GM18520 (cell line): ENCODE results near the gene ADH1C.
"Not testable (repeated sequence)": the region's sequence is repeated elsewhere in the genome, so short reads cannot be mapped to it uniquely, and the experiment has no call there.

ENCODE experiments used
- ATAC-seq: cut with Tn5 transposase; IDR thresholded peaks from one replicate; pipeline ENCODE4 v1.9.1; 2021; ENCODE audit not compliant: unreplicated experiment

The ADH1C gene

DNA sequence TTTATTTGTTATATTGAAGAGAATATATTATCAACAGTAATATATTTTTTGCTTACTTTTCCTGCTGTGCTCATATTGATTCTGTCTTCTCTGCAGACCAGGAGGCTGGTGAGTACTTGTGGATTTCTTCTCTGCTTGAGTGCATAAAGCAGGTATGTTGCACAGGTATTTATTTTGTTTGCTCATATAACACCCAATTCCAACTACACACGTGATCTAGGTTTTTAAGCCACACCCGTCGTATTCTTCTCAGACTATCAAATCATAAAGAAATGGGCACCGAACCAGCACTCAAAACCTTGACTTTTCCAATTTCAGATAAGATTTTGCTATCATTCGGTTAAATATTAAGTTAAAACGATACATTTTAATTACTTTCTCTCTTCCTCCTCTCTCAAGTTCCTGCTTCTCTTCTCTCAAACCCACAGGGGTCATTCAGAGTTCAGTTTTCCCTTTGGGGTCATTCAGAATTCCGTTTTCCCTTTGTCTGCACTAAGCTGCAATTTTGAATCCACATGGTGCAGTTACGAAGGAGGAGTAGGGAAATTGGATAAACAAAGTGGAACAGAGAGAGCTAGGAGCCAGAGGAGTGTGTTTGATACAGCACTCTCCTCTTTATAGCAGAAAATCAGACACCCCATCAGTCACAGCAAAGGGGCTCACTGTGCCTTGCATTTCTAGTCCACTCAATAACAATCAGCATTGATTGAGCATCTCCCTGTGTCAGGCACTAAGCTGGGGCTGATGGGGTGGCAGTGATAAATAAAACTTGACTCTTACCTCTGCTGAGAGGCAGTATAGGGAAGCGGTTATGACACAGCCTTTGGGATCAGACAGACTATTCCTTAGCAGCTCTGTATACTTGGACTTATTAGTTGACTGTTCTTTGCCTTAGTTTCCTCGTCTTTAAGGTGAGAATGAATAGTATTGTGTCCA lies at the start of gene ADH1C:
ADH1C (minus strand) TSS at position 145 of the 936 bp plus-strand sequence; CDS start at position 74, 71 bp downstream.
- ATAC-seq: no peak

DNA sequence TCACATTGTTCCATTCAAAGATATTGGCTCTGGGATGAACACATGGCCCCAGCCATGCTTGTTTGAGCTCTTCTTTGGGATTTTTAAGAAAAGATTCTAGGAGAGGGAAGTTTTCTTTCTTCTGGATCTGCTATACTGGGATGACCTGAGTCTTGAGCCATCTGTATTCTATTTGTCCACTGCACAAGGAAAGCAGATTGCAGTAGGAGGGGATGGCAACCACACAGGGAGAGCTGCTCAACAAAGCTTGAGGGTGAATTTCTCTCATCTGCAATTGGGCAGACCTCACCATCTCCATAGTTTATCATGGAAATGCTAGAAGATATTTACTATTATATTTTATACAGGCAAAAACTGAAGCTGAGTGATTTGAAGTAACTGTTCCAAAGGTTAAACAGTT lies 48.3 kb upstream of the ADH1C start:
- ATAC-seq: no peak

DNA sequence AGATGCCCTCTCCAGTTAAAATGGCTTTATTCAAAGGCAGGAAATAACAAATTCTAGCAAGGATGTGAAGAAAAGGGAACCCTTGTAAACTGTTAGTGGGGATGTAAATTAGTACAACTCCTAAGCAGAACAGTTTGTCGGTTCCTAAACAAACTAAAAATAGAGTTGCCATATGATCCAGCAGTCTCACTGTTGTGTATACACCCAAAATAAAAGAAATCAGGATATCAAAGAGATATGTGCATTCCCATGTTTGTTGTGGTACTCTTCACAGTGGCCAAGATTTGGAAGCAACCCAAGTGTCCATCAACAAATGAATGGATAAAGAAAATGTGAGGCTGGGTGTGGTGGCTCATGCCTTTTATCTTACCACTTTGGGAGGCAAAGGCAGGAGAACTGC lies 46.5 kb upstream of the ADH1C start:
- no peak for ATAC-seq

DNA sequence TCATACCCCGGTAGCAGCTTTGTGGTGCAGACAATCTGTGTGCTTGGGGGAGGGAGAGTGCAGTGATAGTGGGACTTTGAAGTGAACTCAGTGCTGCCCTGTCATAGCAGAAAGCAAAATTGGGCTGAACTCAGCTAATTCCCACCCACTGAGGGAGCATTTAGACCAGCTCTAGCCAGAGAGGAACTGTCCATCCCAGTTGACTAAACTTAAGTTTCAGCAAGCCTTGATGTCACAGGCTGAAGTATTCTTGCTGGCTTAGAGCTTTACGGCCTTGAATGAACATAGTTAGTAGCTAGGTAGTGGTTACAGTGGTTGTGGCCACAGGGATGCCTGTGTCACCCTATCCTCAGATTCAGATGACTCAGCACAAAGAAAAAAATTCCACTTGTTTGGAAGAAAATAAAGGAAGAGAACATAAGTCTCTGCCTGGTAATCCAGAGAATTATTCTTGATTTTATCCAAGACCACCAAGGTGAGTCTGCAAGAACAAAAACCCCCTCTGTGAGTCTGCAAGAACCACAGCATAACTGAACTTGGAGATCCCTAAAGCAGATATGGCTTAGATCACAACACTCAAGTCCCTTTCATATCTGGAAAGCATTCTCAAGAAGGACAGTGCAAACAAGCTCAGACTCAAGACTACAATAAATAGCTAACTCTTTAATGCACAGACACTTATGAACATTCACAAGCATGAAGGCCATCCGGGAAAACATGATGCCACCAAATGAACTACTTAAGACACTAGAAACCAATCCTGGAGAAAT lies 43.2 kb upstream of the ADH1C start:
- no peak for ATAC-seq

DNA sequence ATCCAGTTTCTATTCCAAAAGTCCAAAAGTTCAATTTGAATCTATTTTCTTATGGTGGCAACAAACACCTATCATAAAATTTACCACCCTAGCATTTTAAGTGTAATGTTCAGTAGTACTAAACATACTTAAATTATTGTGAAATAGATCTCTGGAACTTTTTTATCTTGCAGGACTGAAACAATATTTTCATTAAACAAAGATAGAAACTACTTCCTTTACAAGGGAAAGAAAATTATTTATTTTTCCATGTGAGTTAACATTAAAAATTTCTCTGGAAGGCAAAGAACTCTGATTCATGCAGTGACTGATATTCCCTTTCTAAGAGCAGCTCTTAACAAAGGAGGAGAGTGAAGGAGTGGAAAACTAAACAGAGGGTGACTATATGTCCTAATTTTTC lies 42.4 kb upstream of the ADH1C start:
- no peak for ATAC-seq

DNA sequence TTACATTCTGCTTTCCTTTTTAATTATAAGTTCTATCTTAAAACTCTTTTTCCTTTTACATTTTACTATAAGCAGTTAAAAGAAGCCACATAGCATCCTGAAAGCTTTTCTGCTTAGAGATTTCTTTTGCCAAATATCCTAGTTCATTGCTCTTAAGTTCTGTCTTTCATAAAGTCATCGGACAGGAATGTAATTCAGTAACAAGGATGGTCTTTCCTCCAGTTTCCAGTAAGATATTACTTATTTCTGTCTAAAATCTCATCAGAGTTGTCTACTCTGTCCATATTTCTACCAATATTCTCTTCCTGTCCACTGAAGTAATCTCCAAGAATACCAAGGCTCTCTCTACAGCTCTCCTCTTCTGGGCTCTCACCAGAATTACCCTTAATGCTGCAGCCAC lies 37.5 kb upstream of the ADH1C start:
- ATAC-seq: no peak

DNA sequence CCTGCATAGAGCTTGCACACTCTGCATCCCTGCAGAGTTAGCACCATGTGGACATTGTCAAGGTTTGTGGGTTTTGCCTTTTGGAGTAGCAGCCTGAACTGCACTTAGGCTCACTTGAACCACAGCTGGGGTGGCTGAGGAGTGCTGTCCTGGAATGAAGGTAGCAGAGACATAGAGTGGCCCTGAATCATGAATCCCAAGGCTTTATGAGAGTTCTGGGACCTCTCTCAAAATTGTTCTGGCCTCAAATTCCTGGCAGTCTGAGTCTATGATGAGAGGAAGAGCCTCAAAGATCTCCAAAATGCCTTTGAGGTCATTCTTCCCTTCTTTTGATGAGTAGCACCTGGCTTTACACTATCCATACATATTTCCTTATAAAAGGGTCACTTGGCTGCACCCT lies 37.1 kb upstream of the ADH1C start:
- ATAC-seq: no peak

DNA sequence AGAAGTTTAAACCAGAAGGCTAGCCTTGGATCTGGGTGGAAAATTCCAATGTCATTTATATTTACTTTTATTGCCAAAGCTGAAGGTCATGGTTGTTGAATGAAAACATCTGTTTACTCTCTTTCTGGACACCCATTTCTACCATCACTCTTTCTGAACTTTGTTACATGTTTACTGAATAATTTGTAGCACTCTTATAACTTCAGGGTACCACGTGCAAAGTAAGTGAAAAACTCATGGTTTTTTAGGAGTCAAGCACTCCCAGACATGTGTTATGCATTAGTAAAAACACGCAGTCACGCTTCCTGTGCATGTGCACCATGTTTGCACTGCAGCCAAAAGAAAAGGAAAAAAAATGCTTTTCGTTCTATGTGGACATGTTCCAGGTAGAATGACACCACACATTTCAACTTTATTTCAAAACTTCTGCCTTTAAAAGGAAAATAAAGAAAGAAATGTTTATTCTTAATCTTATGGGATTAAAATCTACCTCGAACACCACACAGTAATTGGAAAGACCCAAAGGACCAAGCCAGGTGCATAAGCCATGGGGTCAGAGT lies 31.4 kb upstream of the ADH1C start:
- ATAC-seq: no peak

DNA sequence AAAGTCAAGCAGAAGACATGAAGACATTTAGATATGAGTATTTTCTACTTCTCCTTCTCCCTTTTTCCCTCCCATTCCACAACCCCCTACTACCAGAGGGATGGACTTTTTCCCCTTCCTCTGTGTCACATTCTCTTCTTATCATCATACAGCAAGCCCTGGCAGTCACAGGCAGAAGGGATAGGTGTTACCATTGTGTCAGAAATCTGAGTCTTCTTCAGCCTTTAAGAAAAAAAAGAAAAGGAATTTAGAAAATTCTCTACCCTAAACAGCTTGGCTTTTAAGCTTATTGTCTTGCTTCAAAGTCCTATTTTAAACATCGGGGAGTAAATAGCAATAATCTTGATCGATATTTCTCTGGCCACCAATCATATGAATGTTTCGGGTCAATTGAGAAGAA lies 30.9 kb upstream of the ADH1C start:
- ATAC-seq: no peak

DNA sequence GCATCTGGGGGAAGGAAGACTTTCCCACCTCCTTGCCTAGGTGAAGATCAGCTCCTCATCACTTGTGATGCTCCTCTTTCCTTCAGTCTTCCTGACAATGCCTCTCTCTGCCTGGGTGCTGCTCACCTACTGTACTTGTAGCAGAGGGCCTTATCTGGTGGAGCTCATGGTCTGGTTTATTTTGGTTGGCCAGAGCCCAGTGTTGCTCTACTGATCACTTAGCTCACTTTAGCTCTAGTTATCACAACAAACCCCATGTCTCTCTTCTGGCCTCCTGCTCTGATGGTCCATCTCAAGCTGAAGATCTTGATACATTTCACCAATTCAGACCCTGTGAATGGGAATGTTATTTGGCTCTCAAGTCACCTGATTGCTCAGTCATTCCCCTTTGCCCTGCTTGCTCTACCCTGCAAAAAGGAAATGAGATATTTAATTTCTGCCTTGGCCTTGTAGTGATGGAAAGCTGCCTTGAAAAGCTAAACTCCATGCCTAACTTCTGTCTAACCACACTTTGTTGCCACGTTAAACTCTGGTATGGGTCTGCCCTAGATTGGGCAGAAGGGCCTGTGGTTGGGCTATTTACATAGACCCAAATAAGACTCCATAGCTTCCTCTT lies 30.3 kb upstream of the ADH1C start:
- no peak for ATAC-seq

DNA sequence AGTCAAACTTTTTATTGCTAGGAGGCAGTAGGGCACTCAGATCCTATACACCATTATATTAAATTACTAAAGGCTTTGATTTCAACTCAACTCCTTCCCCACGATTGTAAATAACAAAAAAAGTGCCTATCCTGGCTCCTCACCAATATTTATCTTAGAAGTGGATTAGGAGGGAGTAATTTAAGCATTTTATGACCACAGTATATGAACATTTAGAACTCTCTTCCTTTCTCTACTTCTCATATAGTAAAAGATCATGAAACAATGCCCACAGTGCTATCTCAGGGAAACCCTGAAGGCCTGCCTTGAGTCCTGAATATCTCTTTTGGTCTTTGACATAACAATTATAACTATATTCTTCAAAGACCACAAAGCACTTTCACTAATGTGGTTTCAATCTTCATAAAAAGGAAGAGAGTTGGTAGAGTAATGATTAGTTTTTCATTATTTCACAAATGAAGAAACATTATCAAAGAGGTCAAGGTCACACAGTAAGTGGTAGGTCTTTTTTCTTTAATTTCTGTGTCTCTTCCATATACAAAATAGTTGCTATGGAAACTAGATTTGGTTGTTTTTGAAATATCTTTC lies 29.1 kb upstream of the ADH1C start:
- no peak for ATAC-seq

DNA sequence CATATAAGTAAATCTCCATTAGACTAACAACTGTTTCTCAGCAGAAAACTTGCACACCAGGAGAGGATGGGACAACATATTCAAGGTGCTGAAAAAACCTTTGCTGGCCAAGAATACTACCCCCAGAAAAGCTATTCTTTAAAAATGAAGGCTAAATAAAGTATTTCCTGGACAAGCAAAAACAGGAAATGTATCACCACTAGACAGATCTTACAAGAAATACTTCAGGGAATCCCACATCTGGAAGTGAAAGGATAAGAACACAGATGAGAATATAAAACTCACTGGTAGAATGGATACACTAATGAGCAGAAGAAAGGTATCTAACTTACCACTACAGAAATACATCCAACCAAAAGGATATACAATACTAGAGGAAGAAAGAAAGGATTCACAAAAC lies 27.0 kb upstream of the ADH1C start:
- no peak for ATAC-seq

DNA sequence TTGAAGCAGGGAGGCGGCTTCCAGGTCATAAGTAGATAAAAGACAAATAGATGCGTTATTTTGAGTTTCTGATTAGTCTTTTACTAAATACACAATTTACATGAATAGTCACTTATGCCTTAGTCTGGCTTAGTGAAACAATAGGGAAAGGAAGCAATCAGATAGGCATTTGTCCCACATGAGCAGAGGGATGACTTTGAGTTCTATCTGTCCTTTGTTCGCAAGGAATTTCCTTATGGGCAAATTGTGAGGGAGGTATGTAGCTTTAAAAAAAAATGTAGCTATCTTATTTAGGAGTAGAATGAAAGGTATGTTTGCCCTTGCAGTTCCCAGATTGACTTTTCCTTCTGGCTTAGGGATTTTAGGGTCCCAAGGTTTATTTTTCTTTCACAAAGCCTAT lies 26.3 kb upstream of the ADH1C start:
- no peak for ATAC-seq

DNA sequence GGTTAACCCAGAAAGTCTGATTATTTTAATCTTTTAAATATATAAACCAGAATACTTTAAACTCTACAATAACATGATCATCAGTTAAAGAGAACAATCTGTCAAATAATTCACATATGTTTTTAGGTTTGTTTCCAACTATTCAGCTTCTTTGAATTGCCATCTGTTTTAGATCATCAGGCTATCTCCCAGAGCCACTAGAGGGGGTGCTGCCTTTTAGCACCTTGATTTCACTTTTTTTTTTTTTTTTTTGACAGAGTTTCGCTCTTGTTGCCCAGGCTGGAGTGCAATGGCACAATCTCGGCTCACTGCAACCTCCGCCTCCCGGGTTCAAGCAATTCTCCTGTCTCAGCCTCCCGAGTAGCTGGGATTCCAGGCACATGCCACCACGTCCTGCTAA lies 24.8 kb upstream of the ADH1C start:
- not testable (repeated sequence) for ATAC-seq

DNA sequence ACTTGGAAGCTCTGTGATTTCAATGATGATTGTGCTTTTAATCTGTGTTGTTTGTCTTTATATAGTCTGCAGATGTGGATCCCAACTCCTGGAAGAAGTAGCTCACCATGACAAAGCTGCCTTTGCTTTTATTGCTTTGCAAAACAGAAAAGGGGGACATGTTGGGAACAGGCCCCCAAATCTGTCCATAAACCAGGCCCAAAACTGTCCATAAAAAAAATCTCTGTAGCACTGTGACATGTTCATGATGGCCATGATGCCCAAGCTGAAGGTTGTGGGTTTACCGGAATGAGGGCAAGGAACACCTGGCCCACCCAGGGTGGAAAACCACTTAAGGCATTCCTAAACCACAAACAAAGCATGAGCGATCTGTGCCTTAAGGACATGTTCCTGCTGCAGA lies 19.9 kb upstream of the ADH1C start:
- not testable (repeated sequence) for ATAC-seq

DNA sequence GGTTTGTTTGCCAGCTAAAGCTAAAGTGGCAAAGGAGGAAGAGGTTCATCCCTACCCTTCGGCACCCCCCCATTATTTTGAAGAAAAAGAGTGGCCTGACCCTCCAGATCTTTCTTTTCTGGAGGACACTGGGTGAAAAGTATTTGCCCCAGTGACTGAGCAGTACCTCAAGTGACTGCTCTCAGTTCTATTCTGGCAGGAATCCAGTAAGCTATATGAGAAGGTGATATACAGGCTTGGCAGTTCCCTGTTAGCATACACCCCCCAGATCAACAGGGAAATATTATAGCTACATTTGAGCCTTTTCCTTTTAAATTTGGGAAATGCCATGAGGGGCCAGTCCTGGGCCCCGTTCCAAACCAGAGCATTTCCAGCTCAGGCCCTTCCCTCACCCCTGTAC lies 15.3 kb upstream of the ADH1C start:
- not testable (repeated sequence) for ATAC-seq

DNA sequence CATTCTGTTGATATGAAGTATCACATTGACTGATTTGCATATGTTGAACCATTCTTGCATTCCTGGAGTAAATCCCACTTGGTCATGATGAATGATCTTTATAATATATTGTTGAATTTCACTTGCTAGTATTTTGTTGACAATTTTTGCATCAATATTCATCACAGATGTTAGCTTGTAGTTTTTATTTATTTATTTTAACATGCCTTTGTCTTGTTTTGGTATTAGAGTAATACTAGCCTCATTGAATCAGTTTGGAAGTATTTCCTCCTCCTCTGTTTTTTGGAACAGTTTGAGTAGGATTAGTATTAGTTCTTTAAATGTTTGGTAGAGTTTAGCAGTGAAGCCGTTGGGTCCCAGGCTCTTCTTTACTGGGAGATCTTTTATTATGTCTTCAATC lies 13.9 kb upstream of the ADH1C start:
- no peak for ATAC-seq

DNA sequence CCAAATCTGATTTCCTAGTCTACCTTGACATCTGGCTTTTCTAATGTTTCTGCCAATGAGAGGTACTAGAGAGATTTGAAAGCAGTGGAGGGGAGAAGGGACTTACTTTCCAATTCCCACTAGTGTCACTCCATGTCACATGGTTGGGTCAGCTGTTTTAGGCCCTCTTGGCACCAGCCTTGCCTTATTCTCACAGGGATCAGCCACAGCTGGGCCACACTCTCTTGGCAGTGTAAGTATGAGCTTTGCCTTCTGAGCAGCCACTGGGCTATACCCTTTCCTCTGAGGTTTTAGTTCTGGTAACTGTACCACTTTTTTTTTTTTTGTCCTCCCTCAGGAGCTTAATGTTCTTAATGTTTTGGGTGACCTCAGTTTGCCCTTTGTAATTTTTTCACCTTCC lies 10.2 kb upstream of the ADH1C start:
- no peak for ATAC-seq

DNA sequence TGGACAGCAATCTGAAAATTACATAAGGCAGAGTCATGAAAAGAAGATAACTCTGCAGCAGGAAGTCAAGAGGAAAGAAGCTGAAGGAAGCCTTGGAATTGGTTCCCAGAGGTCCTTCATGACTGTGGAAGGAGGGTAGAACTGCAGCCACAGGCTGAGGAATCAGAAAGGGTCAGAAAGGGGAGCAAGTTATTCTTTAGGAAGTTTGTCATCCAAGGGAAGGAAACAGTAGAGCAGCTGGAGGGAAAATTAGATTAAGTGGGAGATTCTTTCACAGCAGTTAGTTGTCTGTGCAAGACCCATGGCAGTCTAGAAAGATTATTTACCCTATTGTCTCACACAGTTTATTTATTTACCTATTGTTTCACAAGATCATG lies 9.3 kb upstream of the ADH1C start:
- ATAC-seq: no peak

DNA sequence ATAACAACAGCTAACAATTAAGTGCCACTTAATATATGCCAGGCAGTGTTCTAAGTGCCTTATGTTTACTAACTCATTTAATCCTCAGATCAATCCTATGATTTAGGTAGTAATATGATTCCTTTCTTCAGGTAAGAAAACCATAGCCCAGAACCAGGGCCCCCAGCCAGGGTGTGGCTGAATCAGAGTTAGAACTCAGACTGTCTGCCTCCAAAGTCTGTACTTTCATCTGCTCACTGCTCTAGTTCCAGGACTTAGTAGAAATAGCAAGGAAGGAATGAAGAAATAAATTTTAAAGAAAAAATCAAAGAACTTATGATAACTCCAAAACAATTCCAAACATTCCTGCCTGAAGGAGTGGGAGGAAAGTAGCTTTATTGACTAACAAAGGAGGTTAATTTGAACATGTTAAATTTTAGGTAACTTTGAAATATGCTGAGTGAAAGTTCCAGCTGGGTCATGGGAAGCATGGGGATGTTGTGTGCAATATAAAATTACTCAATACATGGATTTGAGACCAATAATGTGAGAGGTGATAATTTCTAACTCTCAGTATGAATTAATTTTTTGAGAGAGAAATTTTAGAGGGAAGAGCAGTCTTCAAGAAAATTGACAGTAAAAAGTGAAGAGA lies 8.8 kb upstream of the ADH1C start:
- no peak for ATAC-seq
